ENCODE measurements around the gene PRKN.

PRKN gene

GRCh38 chr6:162360901-162361567, 366.5 kb downstream of the PRKN start:
- no peak overlapping the region for H3K9ac ChIP-seq (ENCODE audit: low read length)
- no peak overlapping the region for H3K27ac ChIP-seq (ENCODE audit: low read depth, low read length)

GRCh38 chr6:162358625-162359024, 368.9 kb downstream of the PRKN start:
- Histone ChIP-seq H3K9ac (ENCODE audit: low read length) (no peak overlapping the region), H3K27me3 (ENCODE audit: control insufficient read depth, insufficient read depth, low read length) (no peaks in the 10 kb centered on the region), H3K27ac (ENCODE audit: low read depth, low read length) (no peak overlapping the region), H3K4me1 (ENCODE audit: control insufficient read depth, insufficient read depth, low read length) (0 out of 2 replicates have a peak, but pooled peaks cover under 1% of the 10 kb centered on the region), H3K36me3 (ENCODE audit: control insufficient read depth, insufficient read depth, low read length) (no peaks in the 10 kb centered on the region), H3K9me3 (ENCODE audit: control insufficient read depth, insufficient read depth, low read depth, low read length) (no peaks in the 10 kb centered on the region), H3K4me3 (ENCODE audit: low read depth, low read length) (no peak overlapping the region)

More at GRCh38 chr6:162360901-162361567, 366.5 kb downstream of the PRKN start:
- Histone ChIP-seq H3K4me1 (ENCODE audit: control insufficient read depth, insufficient read depth, low read length) (peaks cover 6% of the 10 kb centered on the region; the same call in 1 of the 2 replicates), H3K4me3 (ENCODE audit: low read depth, low read length) (no peak overlapping the region), H3K27me3 (ENCODE audit: control insufficient read depth, insufficient read depth, low read length) (no peaks in the 10 kb centered on the region), H3K9me3 (ENCODE audit: control insufficient read depth, insufficient read depth, low read depth, low read length) (no peaks in the 10 kb centered on the region), H3K36me3 (ENCODE audit: control insufficient read depth, insufficient read depth, low read length) (no peaks in the 10 kb centered on the region)

GRCh38 chr6:162345051-162345511, 382.5 kb downstream of the PRKN start:
- no peaks in the 10 kb centered on the region for H3K36me3 ChIP-seq (ENCODE audit: control insufficient read depth, insufficient read depth, low read length)
- H3K27ac ChIP-seq (ENCODE audit: low read depth, low read length) = no peak overlapping the region
- no peaks in the 10 kb centered on the region for H3K9me3 ChIP-seq (ENCODE audit: control insufficient read depth, insufficient read depth, low read depth, low read length)
- H3K4me3 ChIP-seq (ENCODE audit: low read depth, low read length) = no peak overlapping the region
- no peak overlapping the region for H3K9ac ChIP-seq (ENCODE audit: low read length)
- H3K27me3 ChIP-seq (ENCODE audit: control insufficient read depth, insufficient read depth, low read length) = no peaks in the 10 kb centered on the region
- peaks cover 8% of the 10 kb centered on the region for H3K4me1 ChIP-seq (ENCODE audit: control insufficient read depth, insufficient read depth, low read length)

GRCh38 chr6:162344646-162345010, 382.9 kb downstream of the PRKN start:
- Histone ChIP-seq H3K9me3 (ENCODE audit: control insufficient read depth, insufficient read depth, low read depth, low read length) (no peaks in the 10 kb centered on the region), H3K9ac (ENCODE audit: low read length) (no peak overlapping the region), H3K4me3 (ENCODE audit: low read depth, low read length) (no peak overlapping the region), H3K4me1 (ENCODE audit: control insufficient read depth, insufficient read depth, low read length) (peaks cover 8% of the 10 kb centered on the region), H3K36me3 (ENCODE audit: control insufficient read depth, insufficient read depth, low read length) (no peaks in the 10 kb centered on the region), H3K27ac (ENCODE audit: low read depth, low read length) (no peak overlapping the region), H3K27me3 (ENCODE audit: control insufficient read depth, insufficient read depth, low read length) (no peaks in the 10 kb centered on the region)

GRCh38 chr6:162343936-162344645, 383.5 kb downstream of the PRKN start:
- H3K9ac ChIP-seq (ENCODE audit: low read length) = no peak overlapping the region
- no peak overlapping the region for H3K4me3 ChIP-seq (ENCODE audit: low read depth, low read length)
- no peak overlapping the region for H3K27ac ChIP-seq (ENCODE audit: low read depth, low read length)
- no peaks in the 10 kb centered on the region for H3K9me3 ChIP-seq (ENCODE audit: control insufficient read depth, insufficient read depth, low read depth, low read length)
- peaks cover 8% of the 10 kb centered on the region for H3K4me1 ChIP-seq (ENCODE audit: control insufficient read depth, insufficient read depth, low read length)
- no peaks in the 10 kb centered on the region for H3K27me3 ChIP-seq (ENCODE audit: control insufficient read depth, insufficient read depth, low read length)
- no peaks in the 10 kb centered on the region for H3K36me3 ChIP-seq (ENCODE audit: control insufficient read depth, insufficient read depth, low read length)

GRCh38 chr6:162343198-162343935, 384.2 kb downstream of the PRKN start:
- no peaks in the 10 kb centered on the region for H3K9me3 ChIP-seq (ENCODE audit: control insufficient read depth, insufficient read depth, low read depth, low read length)
- H3K9ac ChIP-seq (ENCODE audit: low read length) = no peak overlapping the region
- no peak overlapping the region for H3K4me3 ChIP-seq (ENCODE audit: low read depth, low read length)
- H3K36me3 ChIP-seq (ENCODE audit: control insufficient read depth, insufficient read depth, low read length) = no peaks in the 10 kb centered on the region
- H3K27ac ChIP-seq (ENCODE audit: low read depth, low read length) = no peak overlapping the region
- H3K27me3 ChIP-seq (ENCODE audit: control insufficient read depth, insufficient read depth, low read length) = no peaks in the 10 kb centered on the region
- peaks cover 8% of the 10 kb centered on the region for H3K4me1 ChIP-seq (ENCODE audit: control insufficient read depth, insufficient read depth, low read length)

GRCh38 chr6:162337412-162337811, 390.2 kb downstream of the PRKN start:
- no peak overlapping the region for H3K27ac ChIP-seq (ENCODE audit: low read depth, low read length)
- no peaks in the 10 kb centered on the region for H3K4me1 ChIP-seq (ENCODE audit: control insufficient read depth, insufficient read depth, low read length)
- no peaks in the 10 kb centered on the region for H3K27me3 ChIP-seq (ENCODE audit: control insufficient read depth, insufficient read depth, low read length)
- no peak overlapping the region for H3K4me3 ChIP-seq (ENCODE audit: low read depth, low read length)
- no peaks in the 10 kb centered on the region for H3K36me3 ChIP-seq (ENCODE audit: control insufficient read depth, insufficient read depth, low read length)
- H3K9ac ChIP-seq (ENCODE audit: low read length) = no peak overlapping the region
- peaks cover 6% of the 10 kb centered on the region; the same call in 1 of the 2 replicates for H3K9me3 ChIP-seq (ENCODE audit: control insufficient read depth, insufficient read depth, low read depth, low read length)

- Histone ChIP-seq H3K9ac (ENCODE audit: low read length) (no peak overlapping the region), H3K4me3 (ENCODE audit: low read depth, low read length) (no peak overlapping the region), H3K9me3 (ENCODE audit: control insufficient read depth, insufficient read depth, low read depth, low read length) (peaks cover 6% of the 10 kb centered on the region; the same call in 1 of the 2 replicates), H3K36me3 (ENCODE audit: control insufficient read depth, insufficient read depth, low read length) (no peaks in the 10 kb centered on the region), H3K27ac (ENCODE audit: low read depth, low read length) (no peak overlapping the region), H3K4me1 (ENCODE audit: control insufficient read depth, insufficient read depth, low read length) (no peaks in the 10 kb centered on the region), H3K27me3 (ENCODE audit: control insufficient read depth, insufficient read depth, low read length) (no peaks in the 10 kb centered on the region)
Measured at GRCh38 chr6:162336359-162336758, 391.2 kb downstream of the PRKN start.

- Histone ChIP-seq H3K36me3 (ENCODE audit: control insufficient read depth, insufficient read depth, low read length) (no peaks in the 10 kb centered on the region), H3K9ac (ENCODE audit: low read length) (no peak overlapping the region), H3K4me1 (ENCODE audit: control insufficient read depth, insufficient read depth, low read length) (no peaks in the 10 kb centered on the region), H3K27ac (ENCODE audit: low read depth, low read length) (no peak overlapping the region), H3K9me3 (ENCODE audit: control insufficient read depth, insufficient read depth, low read depth, low read length) (0 out of 2 replicates have a peak, but pooled peaks cover 1% of the 10 kb centered on the region), H3K4me3 (ENCODE audit: low read depth, low read length) (no peak overlapping the region), H3K27me3 (ENCODE audit: control insufficient read depth, insufficient read depth, low read length) (no peaks in the 10 kb centered on the region)
Measured at GRCh38 chr6:162332365-162332764, 395.2 kb downstream of the PRKN start.

- Histone ChIP-seq H3K4me3 (ENCODE audit: low read depth, low read length) (no peak overlapping the region), H3K36me3 (ENCODE audit: control insufficient read depth, insufficient read depth, low read length) (no peaks in the 10 kb centered on the region), H3K27ac (ENCODE audit: low read depth, low read length) (no peak overlapping the region), H3K27me3 (ENCODE audit: control insufficient read depth, insufficient read depth, low read length) (no peaks in the 10 kb centered on the region), H3K9me3 (ENCODE audit: control insufficient read depth, insufficient read depth, low read depth, low read length) (no peaks in the 10 kb centered on the region), H3K4me1 (ENCODE audit: control insufficient read depth, insufficient read depth, low read length) (no peaks in the 10 kb centered on the region), H3K9ac (ENCODE audit: low read length) (no peak overlapping the region)
Measured at GRCh38 chr6:162331911-162332310, 395.7 kb downstream of the PRKN start.

GRCh38 chr6:162325826-162326225, 401.7 kb downstream of the PRKN start:
- H3K4me1 ChIP-seq (ENCODE audit: control insufficient read depth, insufficient read depth, low read length) = no peaks in the 10 kb centered on the region
- H3K36me3 ChIP-seq (ENCODE audit: control insufficient read depth, insufficient read depth, low read length) = no peaks in the 10 kb centered on the region
- H3K9ac ChIP-seq (ENCODE audit: low read length) = no peak overlapping the region
- no peaks in the 10 kb centered on the region for H3K27me3 ChIP-seq (ENCODE audit: control insufficient read depth, insufficient read depth, low read length)
- peaks cover 10% of the 10 kb centered on the region for H3K9me3 ChIP-seq (ENCODE audit: control insufficient read depth, insufficient read depth, low read depth, low read length)
- H3K4me3 ChIP-seq (ENCODE audit: low read depth, low read length) = no peak overlapping the region
- no peak overlapping the region for H3K27ac ChIP-seq (ENCODE audit: low read depth, low read length)

Measured in HUES6 (cell line).